PC-3 (cell line): ENCODE measurements around the gene SLC26A1. TPM values are rescaled to one million over a fixed set of nuclear protein-coding genes. Genes with fewer than 3 reads are reported as not detected.

ENCODE experiments used
- ATAC-seq: fragments of 200-7000 bp; cut with Tn5 transposase; 2 replicates; pipeline ENCODE4 v1.9.1; 2020; ENCODE audit warnings: mild to moderate bottlenecking, moderate library complexity
- BruUV-seq: library from RNA; stranded (reverse); fragments of 400-500 nt; replicated peaks from 2 replicates; lab custom pipeline; 2021; lab: Mats Ljungman, UMichigan
- CTCF ChIA-PET: fragments of 300-600 bp; sonication (Branson Sonifier 250); formaldehyde crosslinking; loops from one replicate; lab custom pipeline; 2022; ENCODE audit warnings: antibody characterized with exemption; lab: Charles Lee
- POLR2A ChIA-PET: fragments of 300-600 bp; sonication (Branson Sonifier 250); formaldehyde crosslinking; loops from one replicate; lab custom pipeline; 2022; ENCODE audit warnings: antibody characterized with exemption; ENCODE audit not compliant: unreplicated experiment; lab: Charles Lee
- DNase-seq: peaks from one replicate; pipeline ENCODE4 v3.0.0-alpha.2; 2015
- H2AFZ ChIP-seq: fragments of 300-600 bp; sonication (generic); 2 replicates; pipeline ENCODE4 v1.6.0; 2016; ENCODE audit warnings: antibody characterized with exemption, low read length
- H3F3A ChIP-seq: fragments of 300-600 bp; sonication (generic); one replicate; pipeline ENCODE4 v1.6.0; 2017; ENCODE audit warnings: antibody characterized with exemption, low read length, control low read depth, mild to moderate bottlenecking; ENCODE audit not compliant: unreplicated experiment
- H3K27ac ChIP-seq: fragments of 300-600 bp; sonication (generic); 2 replicates; pipeline ENCODE4 v1.5.1; 2016; ENCODE audit warnings: mild to moderate bottlenecking, low read length
- H3K27me3 ChIP-seq: fragments of 300-600 bp; sonication (generic); 2 replicates; pipeline ENCODE4 v1.6.1; 2016; ENCODE audit warnings: low read length, mixed read lengths
- H3K36me3 ChIP-seq: fragments of 300-600 bp; sonication (generic); 2 replicates; pipeline ENCODE4 v1.6.1; 2016; ENCODE audit warnings: low read depth, mixed run types, low read length, mixed read lengths
- H3K4me1 ChIP-seq: fragments of 300-600 bp; sonication (generic); 2 replicates; pipeline ENCODE4 v1.5.1; 2016; ENCODE audit warnings: low read length; ENCODE audit not compliant: insufficient read depth
- H3K4me2 ChIP-seq: fragments of 300-600 bp; sonication (generic); 2 replicates; pipeline ENCODE4 v1.6.0; 2016; ENCODE audit warnings: low read length
- H3K4me3 ChIP-seq: fragments of 300-600 bp; sonication (generic); 2 replicates; pipeline ENCODE4 v1.5.1; 2016; ENCODE audit warnings: mild to moderate bottlenecking, low read length, mixed read lengths
- H3K79me2 ChIP-seq: fragments of 300-600 bp; sonication (generic); 2 replicates; pipeline ENCODE4 v1.6.1; 2017; ENCODE audit warnings: low read length, mixed read lengths
- H3K9ac ChIP-seq: fragments of 300-600 bp; sonication (generic); 2 replicates; pipeline ENCODE4 v1.6.0; 2016; ENCODE audit warnings: mild to moderate bottlenecking, low read length
- H3K9me2 ChIP-seq: fragments of 300-600 bp; sonication (generic); replicated peaks from 2 replicates; pipeline ENCODE4 v1.6.1; 2016; ENCODE audit warnings: mixed run types, low read length, mixed read lengths
- H3K9me3 ChIP-seq: fragments of 300-600 bp; sonication (generic); 2 replicates; pipeline ENCODE4 v1.6.1; 2016; ENCODE audit warnings: low read length, mixed read lengths
- H4K20me1 ChIP-seq: fragments of 300-600 bp; sonication (generic); 2 replicates; pipeline ENCODE4 v1.6.1; 2016; ENCODE audit warnings: low read length, mixed read lengths
- CTCF ChIP-seq: fragments of 300-600 bp; sonication (generic); conservative IDR thresholded peaks from 2 replicates; pipeline ENCODE4 v1.5.1; 2017; ENCODE audit warnings: antibody characterized with exemption, low read depth, mild to moderate bottlenecking, low read length
- EZH2 ChIP-seq: fragments of 300-600 bp; sonication (generic); IDR thresholded peaks from one replicate; pipeline ENCODE4 v1.6.1; 2017; ENCODE audit warnings: antibody characterized with exemption, mild to moderate bottlenecking, low read length; ENCODE audit not compliant: unreplicated experiment
- EZH2phosphoT487 ChIP-seq: fragments of 300-600 bp; sonication (generic); IDR thresholded peaks from 2 replicates; pipeline ENCODE4 v1.6.1; 2018; ENCODE audit warnings: mild to moderate bottlenecking, antibody characterized with exemption, low read length, borderline replicate concordance
- intact Hi-C: fragments of 100-400 bp; cut with micrococcal nuclease; formaldehyde crosslinking; loops from 2 replicates; pipeline ENCODE4 v1.9.0; 2023
- total RNA-seq: library from RNA; depleted of rRNA; stranded (reverse); fragments of >200 nt; gene quantifications from 2 replicates; pipeline ENCODE4 v1.2.3, GENCODE V29; 2014

The SLC26A1 gene
- total RNA-seq, 1 experiment from 2014 or later = not detected

GRCh38 chr4:1027915-1028238, 34.7 kb upstream of the SLC26A1 start:
- BruUV-seq = no TSS peak

GRCh38 chr4:1027219-1027914, 34.2 kb upstream of the SLC26A1 start:
- H3K36me3 ChIP-seq = no peaks in the 10 kb centered on the region
- H2AFZ ChIP-seq = no peak overlapping the region
- no peak overlapping the region for H3K9ac ChIP-seq
- no peak overlapping the region for H3K4me3 ChIP-seq
- H3K27me3 ChIP-seq = no peaks in the 10 kb centered on the region
- POLR2A ChIA-PET = no interaction called here
- ATAC-seq (no peak), DNase-seq (no peak)
- no peaks in the 10 kb centered on the region; the same call in 1 of the 2 replicates for H3K4me1 ChIP-seq
- H3F3A ChIP-seq = no peaks in the 10 kb centered on the region
- no peak overlapping the region for H3K4me2 ChIP-seq
- H3K9me2 ChIP-seq = no peaks in the 10 kb centered on the region
- TF ChIP-seq EZH2 = no peak
- no peak for TF ChIP-seq CTCF
- TF ChIP-seq EZH2phosphoT487 = no peak
- no peaks in the 10 kb centered on the region for H4K20me1 ChIP-seq
- CTCF ChIA-PET = no interaction called here
- no TSS peak for BruUV-seq
- H3K27ac ChIP-seq = no peak overlapping the region
- no peaks in the 10 kb centered on the region for H3K79me2 ChIP-seq
- intact Hi-C loops = no loop called here
- H3K9me3 ChIP-seq = no peaks in the 10 kb centered on the region

More at GRCh38 chr4:1027915-1028238, 34.7 kb upstream of the SLC26A1 start:
- Histone ChIP-seq H3K9me3 (no peaks in the 10 kb centered on the region), H3K27me3 (no peaks in the 10 kb centered on the region), H3K79me2 (no peaks in the 10 kb centered on the region), H3K27ac (no peak overlapping the region), H3F3A (no peaks in the 10 kb centered on the region), H3K9ac (no peak overlapping the region), H3K36me3 (no peaks in the 10 kb centered on the region), H2AFZ (no peak overlapping the region), H3K4me3 (no peak overlapping the region), H4K20me1 (no peaks in the 10 kb centered on the region), H3K4me1 (no peaks in the 10 kb centered on the region; the same call in 1 of the 2 replicates), H3K4me2 (no peak overlapping the region), H3K9me2 (no peaks in the 10 kb centered on the region)
- POLR2A ChIA-PET = no interaction called here
- intact Hi-C loops = no loop called here
- ATAC-seq (no peak), DNase-seq (no peak)
- CTCF ChIA-PET = no interaction called here
- TF ChIP-seq EZH2phosphoT487 (no peak), CTCF (no peak), EZH2 (no peak)

GRCh38 chr4:1026115-1026514, 32.9 kb upstream of the SLC26A1 start:
- Histone ChIP-seq H4K20me1 (no peaks in the 10 kb centered on the region), H3F3A (no peaks in the 10 kb centered on the region), H3K9me2 (no peaks in the 10 kb centered on the region), H3K4me1 (no peaks in the 10 kb centered on the region; the same call in 1 of the 2 replicates), H3K27me3 (no peaks in the 10 kb centered on the region), H3K36me3 (no peaks in the 10 kb centered on the region), H3K4me3 (no peak overlapping the region), H3K9ac (no peak overlapping the region), H3K9me3 (no peaks in the 10 kb centered on the region), H3K27ac (no peak overlapping the region), H2AFZ (no peak overlapping the region), H3K4me2 (no peak overlapping the region), H3K79me2 (no peaks in the 10 kb centered on the region)
- intact Hi-C loops = no loop called here
- ChIA-PET CTCF (no interaction called here), POLR2A (no interaction called here)
- TSS peak; percentile 48 for BruUV-seq
- no peak for TF ChIP-seq EZH2phosphoT487
- DNase-seq (peak; percentile 19), ATAC-seq (peak; percentile 52)
